H1 (cell line): ENCODE results near the gene SSBP3. TPM values are rescaled to one million over a fixed set of nuclear protein-coding genes. Genes with fewer than 3 reads are reported as not detected.

Experiments
- EZH2 ChIP-seq: fragments of 200-600 bp; sonication (generic); IDR thresholded peaks from 2 replicates; pipeline ENCODE4 v1.7.1; 2012; ENCODE audit warnings: low read depth, mild to moderate bottlenecking, moderate library complexity, low read length, inconsistent platforms; ENCODE audit not compliant: severe bottlenecking
- MAFK ChIP-seq: IDR thresholded peaks from 2 replicates; pipeline ENCODE4 v1.6.1; 2012; ENCODE audit warnings: low read depth, mild to moderate bottlenecking, improper control_type of control experiment, low read length
- polyA plus RNA-seq, 7 experiments: library from polyadenylated mRNA; depleted of rRNA in 3 of 7; stranded (reverse) in 5 of 7; unstranded in 2 of 7; fragments of >200 nt in 5 of 7; fragments of 200-250 nt in 2 of 7; gene quantifications; 1 replicate in 5 of 7; 2 replicates in 1 of 7; 4 replicates in 1 of 7; pipeline versions ENCODE4 v1.2.1 to v1.2.3, GENCODE V29; 2011 to 2013; ENCODE audit warnings: missing spikeins in 2 of 7, mixed read lengths in 2 of 7
- total RNA-seq: library from RNA; stranded (reverse); fragmentation: NEBNext Ultra II Directional; extraction: Animal tissue kit (Norgen Biotek cat#: 25700); gene quantifications from 2 replicates; pipeline ENCODE4 v1.2.1, GENCODE V29; 2021

The SSBP3 gene
- total and polyA plus RNA-seq, 2 of the 8 experiments (the other 6 are each of a cell fraction or from before 2014, with no cell fraction given) = 99.7 to 133 TPM

DNA sequence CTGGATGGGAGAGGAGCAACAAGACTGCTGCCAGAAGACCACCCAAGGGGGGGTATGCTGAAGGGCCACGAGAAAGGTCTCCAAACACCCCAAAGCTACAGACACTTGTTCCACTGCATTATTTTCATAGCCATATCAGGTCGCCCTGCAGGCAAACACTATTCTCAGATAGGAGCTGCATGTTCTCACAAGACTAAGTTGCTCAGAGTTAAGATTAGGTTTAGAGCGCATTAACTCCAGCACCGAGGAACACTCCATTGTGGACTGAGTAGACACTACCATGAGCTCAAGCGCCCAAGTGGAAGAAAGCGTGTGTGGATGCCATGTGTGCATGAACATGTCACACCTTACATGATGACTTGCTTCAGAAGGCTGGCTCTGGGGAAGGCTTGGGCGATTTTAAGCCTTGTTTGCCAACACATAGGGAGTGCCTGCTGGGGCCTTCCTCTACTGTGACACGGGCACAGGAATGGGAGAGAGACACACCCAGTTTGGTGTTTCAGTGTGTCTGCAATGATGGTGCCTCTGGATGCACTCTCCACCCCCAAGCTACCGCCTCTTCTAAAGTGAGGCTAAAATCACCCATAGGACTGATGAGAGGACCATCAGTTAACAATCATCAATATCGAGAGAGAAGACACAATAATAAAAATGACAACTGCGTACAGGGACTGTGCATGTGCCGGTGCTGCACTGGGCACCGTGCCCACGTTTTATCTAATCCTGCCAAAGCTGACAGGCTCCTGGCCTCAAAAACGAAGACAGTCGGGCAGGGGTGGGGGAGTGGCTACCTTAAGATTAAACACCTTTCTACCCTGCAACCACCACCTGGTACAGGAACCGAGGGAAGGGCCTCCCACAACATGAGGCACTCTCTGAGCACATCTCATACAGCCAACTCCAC, 34.9 kb downstream of the SSBP3 start (continued):
- TF ChIP-seq MAFK (no peak), EZH2 (no peak)
